NCI-H748 treated with DMSO at 0.1 percent for 48 hours (cell line): ENCODE measurements around the gene SBF1.

ENCODE experiments used
- DNase-seq: peaks from one replicate; lab custom pipeline; 2025; lab: John Stamatoyannopoulos, UW

SBF1 gene

DNA sequence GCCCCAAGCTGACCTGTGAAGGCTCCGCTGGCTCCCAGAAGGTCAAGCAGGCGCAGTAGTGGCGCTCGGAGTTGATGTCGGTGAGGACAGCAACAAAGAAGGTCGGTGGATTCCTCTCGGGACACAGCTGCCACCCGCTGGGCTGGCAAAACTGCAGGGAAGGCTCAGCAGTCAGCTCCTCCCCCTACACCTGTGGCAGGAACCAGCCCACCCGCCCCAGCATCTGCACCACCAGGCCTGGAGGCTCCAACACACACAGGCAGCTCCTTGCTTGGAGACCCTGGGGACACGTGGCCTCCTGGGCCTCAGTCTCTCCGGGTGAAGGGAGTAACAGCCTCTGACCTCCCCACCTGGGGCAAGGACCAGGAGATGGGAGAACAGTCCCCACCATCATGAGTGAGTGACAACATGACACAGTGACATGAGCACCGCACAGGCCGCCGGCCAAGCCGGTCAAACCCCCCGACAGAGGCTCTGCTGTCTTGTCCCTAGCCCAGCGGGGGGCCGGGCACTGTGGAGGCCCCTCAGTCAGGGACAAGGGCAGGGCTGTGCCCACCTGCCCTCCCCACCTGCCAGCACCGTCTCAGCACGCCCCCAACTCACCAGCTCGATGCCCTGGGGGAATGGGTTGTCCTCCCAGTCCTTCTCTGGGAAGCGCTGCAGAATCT lies 6.9 kb downstream of the SBF1 start:
- no peak for DNase-seq

DNA sequence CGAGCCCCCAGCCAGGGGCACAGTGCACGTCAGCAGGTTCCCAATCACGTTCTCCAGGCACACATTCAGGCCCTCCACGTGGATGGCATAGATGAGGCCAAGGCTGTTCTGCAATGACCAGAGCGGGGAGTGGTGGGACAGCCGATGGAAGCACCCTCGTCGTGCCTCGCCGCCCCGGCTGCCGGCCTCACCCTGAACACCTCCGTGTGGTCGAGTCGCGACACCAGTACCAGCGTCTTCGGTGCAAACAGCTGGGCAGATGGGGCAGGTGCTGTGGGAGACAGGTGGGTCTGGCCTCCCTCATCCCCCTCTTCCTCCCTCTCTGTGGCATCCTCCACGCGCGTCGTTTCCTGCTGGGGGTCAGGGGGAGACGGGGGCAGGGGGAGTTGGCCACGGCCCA lies 7.5 kb downstream of the SBF1 start:
- DNase-seq = no peak

DNA sequence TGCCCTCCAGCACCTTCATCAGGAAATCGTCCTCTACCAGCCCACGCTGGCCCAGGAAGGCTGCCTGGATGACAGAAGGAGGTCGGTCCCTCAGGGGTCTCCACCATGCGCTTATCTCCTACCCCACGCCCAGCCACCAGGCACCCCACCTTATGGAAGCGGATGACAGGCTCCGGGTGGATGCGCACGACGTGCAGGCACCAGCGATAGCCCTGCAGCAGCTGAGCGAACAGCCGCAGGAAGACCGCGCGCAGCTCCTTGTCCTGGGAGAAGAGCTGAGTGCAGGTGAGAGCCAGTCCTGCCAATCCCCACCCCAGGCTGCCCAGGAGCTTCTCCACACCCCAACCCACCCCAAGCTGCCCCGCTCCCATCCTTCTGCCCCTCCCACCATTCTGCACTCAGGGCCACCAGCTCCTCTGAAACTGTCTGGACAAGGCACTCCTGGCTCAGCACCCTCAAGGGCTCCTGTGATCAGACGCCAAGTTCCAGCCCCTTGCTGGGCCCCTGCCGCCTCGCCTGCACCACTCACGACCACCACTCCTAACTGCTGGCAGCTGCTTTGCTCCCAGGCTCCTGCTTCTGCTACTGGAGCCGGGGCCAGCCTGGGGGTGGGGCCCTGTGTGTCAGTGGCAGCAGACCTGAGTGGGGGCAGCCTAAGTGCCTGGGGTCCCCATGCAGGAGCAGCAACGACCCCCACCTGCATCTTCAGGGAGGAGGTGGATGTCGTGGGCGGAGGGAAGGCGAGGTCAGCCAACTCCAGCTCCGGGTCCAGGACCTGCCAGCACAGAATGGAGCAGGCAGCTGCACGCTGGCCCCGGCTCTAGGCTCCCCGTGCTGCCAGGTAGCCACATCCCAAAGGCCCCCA lies 9.5 kb downstream of the SBF1 start:
- no peak for DNase-seq

DNA sequence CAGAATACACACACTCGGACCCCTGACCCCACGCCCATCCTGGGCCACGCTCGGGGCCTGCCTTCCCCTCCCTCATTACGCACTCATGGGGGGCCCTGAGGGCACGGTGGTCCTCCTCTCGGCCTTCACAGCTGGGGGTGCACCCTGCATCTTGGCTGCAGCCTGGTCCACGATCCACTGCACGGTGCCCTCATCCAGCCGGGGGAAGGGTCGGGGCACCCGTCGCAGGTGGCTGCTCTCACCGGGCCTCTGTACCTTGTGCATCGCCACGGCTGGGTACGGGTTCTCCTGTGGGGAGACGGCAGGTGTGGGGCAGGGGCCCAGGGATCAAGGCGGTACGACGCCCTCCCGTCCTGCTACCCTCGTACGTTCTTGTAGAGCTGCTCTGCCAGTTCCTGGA lies 10.4 kb downstream of the SBF1 start:
- no peak for DNase-seq

DNA sequence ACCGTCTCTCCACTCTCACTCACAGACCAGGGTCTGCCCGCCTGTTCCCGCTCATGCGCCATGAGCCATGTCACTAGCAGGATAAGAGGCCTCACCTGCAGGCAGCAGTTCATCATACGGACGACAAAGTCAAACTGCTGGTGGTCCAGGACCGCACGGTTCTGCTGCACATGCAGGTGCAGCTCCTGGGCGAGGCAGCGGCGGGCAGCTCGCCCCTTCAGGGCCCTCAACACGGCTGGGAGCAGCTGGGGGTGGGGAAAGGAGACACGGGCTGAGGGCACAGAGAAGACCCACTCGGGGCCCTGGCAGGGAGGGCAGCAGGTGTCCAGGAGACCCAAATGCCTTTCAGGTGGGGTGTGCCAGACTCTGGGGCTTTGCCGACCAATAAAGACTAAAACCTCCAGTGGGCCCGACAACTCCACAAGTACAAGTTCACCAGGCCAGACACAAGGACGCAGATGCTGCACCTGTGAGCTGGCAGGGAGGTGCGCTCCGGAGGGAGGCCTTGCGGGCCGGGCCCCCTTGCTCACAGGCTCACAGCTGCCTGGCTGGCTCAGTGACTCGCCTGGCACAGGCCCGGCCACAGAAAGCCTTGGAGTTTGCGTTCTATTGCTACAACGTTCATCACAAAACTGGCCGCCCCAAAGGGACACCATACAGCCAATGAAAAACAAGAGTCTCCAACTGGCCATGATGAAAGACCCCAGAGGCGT lies 11.5 kb downstream of the SBF1 start:
- no peak for DNase-seq

DNA sequence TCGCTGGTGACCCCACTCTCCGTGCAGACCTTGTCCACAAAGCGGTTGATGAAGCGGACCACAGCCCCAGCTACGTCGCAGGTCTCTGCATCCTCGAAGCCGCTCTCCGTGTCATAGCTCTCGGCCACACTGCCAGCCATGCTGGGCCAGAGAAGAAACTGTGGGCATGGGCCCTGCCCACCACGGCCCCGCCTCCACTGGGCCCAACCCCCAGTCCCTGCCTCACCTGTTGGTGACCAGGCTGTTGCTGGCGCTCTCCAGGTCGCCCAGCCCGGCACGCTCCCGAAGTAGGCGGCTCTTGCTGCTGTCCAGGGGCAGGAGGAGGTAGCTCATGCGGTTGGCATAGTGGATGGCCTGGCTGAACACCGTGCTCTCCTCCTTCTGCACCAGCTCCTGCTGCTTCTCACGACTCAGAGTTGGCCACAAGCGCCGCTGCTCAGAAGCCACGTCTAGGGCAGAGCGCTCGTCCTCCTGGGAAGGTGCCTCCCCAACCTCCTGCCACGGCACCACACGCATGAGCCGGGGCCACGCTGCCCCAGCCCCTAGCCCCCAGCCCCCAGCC lies 12.8 kb downstream of the SBF1 start:
- no peak for DNase-seq

DNA sequence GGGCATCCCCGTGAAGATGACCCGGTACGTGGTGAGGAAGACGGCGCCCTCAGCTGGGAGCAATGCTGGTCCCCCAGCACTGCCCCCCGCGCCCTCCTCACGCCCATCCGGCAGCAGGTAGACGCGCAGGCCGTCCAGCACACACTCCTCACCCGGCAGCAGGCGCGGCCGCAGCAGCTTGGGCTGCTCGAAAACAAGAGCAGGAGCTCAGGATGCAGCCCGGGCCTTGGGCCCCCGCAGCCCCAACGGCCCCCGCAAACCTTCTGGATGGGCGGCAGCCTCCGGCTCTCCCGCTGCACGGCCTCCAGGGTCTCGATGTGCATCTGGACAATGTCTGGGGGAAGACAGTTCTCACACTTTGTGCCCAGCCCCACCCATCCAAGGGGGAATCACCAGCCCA lies 13.3 kb downstream of the SBF1 start:
- no peak for DNase-seq

DNA sequence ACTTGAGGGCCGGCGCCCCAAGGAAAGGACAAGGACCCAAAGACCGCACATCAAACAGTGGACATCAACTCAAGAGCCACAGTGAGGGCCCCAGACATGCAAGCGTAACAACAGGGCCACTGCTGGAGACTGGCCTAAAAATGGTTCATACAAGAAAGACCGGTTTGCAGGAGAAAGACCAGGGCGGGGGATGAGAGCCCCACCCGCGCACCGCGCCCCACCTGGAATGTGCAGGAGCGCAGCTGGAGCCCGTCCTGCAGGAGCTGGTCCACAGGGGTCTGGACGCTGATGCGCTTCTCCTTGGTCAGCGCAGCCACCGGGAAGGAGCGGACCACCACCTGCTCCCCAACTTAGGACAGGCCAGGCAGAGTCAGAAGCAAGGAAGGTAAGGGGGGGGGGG lies 13.9 kb downstream of the SBF1 start:
- no peak for DNase-seq

DNA sequence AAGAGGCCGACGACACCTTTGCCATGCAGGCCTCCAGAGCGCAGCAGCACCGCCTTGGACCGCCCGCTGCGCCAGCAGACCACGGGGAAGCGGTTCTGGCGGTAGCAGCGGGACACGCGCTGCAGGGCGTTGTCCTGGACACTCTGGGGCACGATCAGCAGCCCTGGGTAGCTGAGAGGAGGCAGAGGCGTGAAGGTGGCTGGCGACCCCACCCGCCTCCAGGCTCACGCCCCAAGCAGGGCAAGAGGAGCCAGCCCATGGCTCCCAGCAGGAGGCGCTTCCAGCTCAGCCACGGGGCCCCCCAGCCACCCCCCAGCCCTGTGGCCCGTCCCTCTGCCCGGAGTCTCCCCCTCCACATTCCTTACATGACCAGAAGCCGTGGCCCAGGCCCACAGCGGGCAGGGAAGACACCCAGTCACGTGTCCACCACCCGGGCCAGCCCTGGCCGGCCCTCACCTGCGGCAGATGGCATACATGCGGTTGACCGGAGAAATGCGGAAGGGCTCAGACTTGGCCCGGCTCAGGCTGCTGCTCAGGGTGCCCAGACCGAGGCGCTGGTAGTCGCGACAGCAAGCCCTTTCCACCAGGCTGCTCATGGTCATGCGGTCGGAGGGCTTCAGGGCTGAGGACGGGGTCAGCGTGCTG lies 15.2 kb downstream of the SBF1 start:
- no peak for DNase-seq

DNA sequence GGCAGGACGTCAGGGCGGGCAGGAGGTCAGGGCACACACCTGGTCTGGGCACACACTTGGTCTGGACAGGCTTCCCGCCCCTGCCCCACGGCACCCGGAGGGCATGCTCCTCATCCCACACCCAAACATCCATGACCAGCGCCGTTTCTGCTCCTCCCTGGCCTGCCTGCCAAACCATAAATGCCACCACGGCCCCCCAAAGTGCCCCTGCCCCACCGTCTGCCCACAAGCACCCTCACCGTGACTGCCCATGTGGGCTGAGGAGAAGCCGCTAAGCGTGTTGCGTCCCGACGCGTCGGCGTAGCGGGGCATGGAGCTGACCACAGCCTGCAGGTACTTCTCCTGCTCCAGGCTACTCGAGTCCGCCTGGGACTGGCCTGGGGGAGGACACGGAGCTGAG lies 15.8 kb downstream of the SBF1 start:
- no peak for DNase-seq

DNA sequence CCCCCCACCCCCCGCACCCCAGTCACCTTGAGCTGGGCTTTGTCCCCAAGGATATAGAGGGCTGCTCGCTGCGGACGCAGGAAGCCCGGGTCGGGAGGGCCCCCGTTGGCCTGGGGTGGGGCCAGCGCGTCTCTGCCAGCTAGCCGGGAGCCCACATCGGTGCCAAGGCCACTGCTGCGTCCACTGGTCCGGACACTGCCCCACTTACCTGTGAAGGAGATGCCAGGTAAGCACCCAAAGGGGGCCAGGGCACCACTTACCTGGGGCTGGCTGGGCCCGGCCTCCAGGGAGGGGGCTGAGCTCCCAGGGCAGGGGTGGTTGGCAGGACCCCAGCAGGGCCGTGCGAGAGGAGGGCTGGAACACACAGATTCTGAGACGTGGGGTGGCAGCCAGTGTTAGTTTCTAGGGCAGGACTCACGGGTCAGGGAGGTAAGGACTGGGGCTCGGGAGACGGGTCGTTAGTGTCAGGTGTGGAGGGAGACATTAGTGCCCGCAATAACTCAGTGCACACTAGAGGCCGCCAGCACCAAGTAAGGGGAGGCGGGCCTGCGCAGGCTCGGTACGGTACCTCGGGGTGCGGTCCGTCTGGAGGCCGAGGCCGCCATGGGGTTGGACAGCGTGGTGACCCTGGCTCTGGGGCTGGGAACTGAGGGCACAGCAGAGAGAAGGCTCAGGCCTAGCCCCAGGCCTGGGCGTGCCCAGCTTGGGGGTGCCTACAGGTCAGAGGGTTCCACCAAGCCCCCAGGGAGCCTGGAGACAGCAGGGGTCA lies 18.2 kb downstream of the SBF1 start:
- DNase-seq = no peak

DNA sequence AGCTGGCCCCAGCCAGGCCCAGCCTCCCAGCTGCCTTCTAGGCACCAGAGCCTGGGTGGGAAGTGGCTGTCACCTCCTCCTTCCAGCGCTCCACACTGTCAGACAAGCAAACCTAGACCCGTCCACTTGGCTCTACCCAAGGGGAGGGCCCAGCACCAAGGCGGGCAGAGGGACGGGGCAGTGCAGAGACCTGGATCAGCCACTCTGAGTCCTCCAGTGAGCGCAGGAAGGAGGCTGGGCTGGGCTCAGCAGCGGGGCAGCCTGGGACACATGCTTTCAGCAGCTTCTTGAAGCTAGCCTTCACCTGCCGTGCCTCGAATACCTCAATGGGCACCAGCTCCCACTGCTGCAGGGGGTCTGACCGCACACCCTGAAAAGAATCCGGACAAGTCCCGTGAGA lies 18.8 kb downstream of the SBF1 start:
- DNase-seq = no peak

DNA sequence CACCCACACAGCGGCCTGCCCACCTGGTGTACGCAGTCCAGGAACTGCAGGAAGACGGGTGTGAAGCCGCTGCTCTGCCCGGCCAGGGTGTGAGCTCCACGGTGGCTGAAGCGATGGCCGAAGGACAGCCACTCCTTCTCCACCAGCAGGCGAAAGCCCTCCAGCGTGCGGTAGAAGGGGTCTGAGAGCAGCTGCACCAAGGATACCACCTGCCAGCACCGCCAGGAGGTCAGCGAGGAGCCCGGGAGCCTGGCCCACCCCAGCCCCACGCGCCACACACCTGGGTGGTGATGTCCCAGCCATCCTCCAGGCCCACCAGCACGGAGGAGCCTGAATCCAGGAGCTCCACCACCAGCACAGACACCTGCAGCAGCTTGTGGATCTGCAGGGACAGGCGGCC lies 19.6 kb downstream of the SBF1 start:
- no peak for DNase-seq

DNA sequence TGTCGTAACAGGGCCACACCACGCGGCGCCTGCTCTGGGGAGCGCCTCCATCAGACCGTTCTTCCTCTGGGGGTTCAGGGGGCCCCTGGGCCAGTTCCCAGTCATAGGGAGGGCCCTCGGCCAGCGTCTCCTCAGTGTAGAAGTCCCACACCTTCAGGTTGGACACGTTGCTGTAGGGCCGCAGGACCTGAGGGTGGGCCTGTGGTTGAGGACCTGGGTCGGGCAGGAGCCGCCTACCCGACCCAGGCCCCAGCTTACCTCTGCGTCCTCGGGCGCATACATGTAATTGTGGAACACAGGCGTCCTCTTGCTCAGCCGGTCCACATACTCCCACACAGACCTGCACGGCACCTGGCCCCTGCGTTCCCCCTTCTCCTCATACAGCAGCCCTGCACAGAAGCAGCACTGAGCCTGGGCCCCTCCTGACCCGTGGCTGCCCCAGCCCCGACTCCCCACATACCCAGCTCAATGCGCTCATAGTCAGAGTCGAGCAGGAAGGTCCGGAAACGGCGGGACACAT lies 20.2 kb downstream of the SBF1 start:
- DNase-seq = no peak

DNA sequence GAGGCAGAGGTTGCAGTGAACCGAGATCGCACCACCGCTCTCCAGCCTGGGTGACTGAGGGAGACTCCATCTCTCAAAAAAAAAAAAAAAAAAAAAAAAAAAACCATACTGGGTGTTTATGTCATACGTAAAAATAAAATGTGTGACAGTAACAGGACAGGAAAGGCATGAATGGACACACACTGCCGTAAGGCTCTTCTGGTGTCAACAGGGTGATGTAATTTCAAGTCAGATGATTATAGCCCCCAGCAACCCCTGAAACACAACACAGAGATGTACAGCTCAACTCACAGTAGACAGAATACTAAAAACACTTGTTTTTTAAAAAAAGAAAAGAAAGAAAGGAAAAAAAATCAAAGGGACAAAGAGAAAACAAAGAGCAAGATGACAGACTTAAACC lies 22.2 kb downstream of the SBF1 start:
- DNase-seq = no peak

DNA sequence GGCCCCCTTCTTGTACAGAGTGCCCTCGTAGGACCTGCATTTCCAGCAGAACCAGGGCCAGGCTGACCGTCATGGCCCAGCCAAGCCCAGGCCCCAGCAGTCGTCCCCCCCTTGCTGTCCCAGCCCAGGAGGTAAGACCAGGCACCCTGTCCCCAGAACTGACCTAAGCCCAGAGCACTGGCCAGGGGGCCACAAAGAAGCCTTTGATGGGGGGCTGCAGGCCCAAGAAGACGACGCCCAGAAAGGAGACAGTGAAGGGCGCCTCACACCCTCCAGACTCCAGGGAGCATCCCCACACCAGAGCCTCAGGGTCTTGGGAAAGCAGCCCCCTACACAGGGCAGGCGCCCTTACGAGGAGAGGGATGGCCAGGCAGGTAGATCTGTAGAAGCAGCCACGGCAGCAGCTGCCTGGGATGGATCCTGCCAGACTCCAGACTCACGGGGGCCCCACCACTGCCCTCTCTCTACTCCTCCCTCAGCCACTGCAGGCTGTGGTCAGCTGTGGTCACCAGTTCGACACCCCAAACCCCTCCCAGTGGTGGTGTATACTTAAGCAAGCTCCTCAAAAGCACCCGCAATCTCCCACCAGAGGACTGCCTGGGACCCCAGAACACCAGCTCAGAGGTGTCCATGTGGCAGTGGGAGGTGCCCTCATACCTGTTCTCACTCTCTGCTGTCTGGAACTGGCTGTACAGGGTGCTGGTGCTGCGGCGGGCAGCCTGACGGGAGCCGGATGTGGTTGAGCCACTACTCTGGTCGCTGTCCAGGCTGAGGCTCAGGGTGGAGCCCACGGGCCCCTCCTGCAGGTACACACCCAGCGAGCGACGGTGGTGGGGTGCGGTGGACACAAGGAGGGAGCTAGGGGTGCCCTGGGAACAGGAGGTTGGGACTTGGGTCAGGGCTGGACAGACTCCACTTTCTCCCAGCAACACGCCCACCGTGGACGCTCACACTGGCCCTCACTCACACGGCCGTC lies 27.0 kb downstream of the SBF1 start:
- no peak for DNase-seq

DNA sequence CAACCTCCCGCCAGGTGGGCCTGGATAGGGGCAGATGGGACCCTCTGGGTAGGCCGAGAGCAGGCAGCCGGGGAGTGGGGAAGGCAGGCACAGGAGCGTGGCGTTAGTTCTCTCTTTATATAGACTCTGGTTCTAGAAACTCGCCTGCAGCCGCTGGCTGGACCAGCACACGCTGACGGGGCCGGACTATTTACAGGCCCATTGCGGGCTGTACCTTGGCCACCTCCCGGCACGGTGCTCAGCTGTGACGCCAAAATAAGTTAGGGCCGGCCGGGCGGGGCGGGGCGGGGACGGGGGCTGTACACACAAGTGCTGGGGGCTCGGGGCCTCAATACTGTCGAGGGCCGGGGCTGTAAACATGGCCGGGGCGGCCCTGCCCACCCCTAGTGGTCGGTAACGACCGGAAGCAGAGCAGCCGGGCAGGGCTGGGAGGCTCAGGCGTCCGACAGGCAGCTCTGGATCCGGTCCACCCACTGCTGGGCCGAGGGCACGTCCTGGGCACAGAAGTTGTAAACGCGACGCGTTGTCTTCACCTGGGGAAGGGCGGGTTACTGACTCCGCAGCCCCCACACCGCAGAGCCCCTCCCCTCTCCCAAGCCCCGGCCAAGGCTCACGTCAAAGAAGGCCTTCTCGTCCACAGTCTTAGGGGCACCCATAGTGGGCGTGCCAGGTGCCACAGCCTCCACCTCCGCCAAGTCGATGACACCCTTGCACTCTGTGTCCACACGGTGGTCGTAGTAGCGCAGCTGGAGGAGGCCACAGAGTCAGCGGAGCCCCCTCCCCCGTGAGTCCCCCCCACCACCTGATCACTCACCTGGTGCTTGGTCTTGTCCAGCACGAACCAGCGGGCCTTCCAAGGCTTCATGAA lies 27.9 kb downstream of the SBF1 start:
- DNase-seq = no peak

DNA sequence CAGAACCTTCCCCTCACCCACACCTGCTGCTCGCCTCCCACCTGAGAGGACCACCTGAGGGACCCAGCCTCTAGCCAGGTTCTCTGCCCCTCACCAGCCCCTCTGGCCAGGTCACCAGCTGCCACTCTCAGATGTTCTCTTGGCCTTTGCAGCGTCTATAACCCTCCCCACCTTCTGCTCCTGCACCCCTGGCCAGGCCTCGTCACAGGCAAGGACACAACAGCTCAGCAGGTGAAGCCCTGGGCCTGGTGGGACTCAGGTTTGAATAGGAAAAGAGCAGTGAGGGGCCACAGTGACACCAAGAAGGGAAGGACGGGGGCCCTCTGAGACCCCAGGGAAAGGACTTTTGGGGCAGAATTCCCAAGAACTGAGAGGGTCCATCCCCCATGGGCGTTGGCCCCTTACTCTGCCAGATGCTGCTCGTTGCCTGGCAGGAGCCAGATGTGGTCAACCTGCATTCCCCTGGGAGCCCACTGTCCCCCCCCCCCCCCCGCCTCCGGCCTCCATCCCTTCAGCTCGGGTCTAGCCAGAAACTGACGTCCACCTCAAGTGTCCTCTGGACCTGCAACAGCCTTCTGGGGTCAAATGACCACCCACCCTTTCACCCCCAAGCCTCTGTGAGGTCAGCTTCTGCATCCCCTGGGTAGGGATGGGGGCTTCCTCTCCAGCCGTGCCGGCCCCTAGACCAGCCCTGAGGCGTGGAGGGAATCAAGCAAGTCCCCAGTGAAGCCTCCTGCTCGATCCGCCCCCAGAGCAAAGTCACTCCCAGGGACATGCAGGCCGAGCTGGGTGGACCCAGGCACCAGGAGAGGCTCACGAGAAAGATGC lies 28.7 kb downstream of the SBF1 start:
- DNase-seq = no peak
